HG03095 (cell line): ENCODE results near the gene NSD1.
A peak's percentile ranks its signal among the peaks of the same experiment; 100 is the strongest.
"Not testable (repeated sequence)": the region's sequence is repeated elsewhere in the genome, so short reads cannot be mapped to it uniquely, and the experiment has no call there.

Experiments used
- ATAC-seq: cut with Tn5 transposase; IDR thresholded peaks from one replicate; pipeline ENCODE4 v1.9.1; 2021; ENCODE audit warnings: moderate library complexity; ENCODE audit not compliant: unreplicated experiment

NSD1 gene

DNA sequence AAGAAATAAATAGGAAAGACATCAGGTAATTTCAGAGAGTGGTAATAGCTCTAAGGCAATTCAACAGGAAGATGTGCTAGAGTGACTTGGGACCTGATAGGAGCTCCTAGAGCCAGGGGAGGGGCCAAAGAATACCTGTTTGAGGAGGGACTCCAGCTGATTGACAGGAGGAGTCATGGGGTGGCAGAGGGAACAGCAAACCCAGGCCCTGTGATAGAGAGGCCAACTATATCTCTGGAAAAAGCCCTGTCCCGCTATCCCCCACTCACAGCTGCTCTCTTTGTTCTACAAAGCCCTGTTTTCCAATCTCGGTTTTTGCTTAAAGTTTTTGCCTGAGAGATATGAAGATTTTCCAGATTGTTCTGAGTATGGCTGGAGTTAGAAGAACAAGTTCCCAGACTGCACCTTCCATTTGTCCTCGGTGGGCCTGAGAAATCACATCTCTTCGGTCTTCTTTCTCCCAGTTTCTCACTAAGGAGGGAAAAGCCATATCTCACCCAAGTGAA lies 9.0 kb upstream of the NSD1 start:
- ATAC-seq: no peak

DNA sequence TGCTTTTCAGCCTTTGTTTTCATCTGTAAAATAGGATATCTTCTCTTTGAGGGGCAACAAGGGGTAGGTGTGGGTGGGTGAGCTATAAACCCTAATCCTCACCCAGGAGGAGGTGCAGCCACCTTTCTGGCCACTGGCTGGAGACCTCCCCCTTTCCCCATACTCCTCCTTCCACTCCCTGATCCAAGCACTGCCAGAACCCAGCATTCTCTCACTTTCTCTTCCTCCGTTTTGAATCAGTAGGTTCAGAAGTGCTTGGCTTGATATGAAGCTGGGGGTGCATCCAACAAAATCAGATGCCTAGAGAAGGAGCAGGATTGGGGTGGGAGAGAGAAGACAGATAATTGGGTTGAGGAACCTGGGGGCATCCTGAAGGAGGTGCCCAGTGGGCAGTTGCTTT lies 6.8 kb upstream of the NSD1 start:
- ATAC-seq: no peak

DNA sequence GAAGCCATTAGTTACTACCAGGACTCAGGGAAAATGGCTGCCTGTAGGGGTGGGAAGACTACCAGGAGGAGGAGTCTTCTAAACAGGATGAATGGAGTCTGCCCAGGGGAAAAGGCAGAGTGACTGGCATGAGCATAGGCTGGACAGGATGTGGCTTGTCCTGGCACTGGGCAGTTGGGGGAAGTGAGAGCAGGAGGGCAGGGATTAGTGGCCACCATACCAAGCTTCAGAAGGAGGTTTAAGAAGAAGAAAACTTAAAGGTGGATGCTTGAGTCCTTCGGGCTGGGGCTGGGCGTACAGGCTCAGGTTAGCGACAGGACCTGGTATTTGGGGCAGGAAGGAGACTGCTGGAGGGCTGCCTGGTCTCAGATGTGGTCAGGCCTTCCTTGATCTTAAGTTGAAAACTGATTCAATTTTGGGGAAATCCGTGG lies 5.0 kb upstream of the NSD1 start:
- ATAC-seq: no peak

DNA sequence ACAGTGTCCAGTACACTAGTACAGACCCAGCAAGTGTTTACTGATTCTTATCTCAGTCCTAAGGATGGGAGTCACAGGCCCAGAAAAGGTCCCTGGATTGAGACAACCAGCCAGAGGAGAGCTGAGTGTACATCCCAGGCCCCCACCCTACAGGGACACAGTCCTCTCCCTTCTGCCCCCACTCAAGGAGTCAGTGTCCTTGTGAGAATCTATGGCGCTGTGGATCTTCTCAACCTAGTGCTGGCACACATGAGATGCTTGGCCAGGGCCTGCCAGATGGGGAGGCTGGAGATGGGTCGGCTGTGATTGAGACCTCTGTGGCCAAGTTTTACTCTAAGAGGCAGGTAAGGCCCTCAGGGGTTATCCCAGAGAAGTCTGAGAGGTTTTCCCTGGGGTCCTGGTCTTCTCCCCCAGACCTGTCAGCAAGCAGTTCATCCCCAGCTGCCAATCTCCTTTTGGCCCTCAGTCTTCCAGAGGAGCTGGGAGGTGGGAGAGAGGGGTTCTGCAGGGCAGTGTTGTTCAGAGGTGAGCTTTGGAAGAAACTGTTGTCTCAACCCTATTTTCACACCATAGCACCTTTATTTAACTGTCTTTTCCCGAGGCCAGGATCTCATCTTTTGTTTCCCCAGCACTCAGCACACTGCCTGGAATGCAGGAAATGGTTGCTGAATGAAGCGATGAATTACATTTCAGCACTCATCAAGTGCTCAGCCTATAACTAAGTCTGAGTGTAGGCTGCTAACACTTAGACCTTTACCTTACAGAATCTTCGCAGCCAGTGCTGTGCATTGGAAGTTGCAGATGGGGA lies 3.2 kb upstream of the NSD1 start:
- ATAC-seq: no peak

DNA sequence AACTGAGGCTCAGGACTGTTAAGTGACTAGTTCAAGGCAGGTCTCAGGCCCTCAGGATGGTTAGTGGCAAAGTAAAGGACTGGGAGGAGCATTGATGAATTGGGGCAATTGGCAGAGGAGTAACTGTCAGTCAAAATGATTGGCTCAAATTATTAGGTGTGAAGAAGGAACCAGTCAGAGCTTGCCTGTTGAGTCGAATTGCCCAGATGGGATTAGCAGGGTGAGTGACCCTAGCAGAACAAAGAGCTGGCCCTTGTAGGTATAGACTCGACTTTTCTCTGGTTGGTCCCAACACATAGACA lies 2.6 kb upstream of the NSD1 start:
- no peak for ATAC-seq

DNA sequence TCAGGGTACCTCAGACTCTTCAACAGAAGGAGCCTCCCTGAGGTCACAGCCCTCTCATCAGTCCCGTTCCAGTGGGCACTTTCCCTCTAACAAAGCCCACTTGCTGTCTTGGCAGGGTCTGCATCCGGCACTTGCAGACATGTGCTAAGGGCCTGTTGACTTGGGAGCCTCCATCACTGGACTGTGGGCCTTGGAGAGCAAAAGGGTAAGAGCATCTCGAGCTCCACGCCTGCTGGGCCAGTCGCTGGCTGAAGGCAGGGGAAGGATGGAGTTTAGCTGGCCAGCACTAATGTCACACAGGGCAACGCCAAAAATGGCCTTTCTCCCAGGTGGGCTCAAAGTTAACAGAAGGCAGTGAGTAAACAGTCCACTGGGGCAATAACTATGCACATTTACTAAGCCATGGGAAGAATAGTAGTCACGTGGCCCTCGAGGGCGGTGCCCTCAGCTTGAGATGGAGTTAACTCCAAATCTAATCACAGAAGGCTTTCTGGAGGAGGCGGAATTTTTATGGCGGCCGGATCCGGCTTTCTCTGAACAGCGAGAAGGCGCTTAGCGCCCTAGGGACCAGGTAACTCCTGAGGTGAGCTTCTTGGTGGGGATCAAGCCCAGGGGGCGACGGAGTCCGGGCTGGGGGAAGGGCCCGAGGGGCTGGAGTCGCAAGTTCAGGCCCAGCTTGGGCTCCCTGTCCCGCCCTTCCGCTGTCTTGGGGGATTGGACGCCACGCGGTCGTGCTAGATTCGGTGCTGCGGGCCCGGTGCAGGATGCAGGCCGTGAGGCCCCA lies 2.0 kb upstream of the NSD1 start:
- ATAC-seq: no peak

DNA sequence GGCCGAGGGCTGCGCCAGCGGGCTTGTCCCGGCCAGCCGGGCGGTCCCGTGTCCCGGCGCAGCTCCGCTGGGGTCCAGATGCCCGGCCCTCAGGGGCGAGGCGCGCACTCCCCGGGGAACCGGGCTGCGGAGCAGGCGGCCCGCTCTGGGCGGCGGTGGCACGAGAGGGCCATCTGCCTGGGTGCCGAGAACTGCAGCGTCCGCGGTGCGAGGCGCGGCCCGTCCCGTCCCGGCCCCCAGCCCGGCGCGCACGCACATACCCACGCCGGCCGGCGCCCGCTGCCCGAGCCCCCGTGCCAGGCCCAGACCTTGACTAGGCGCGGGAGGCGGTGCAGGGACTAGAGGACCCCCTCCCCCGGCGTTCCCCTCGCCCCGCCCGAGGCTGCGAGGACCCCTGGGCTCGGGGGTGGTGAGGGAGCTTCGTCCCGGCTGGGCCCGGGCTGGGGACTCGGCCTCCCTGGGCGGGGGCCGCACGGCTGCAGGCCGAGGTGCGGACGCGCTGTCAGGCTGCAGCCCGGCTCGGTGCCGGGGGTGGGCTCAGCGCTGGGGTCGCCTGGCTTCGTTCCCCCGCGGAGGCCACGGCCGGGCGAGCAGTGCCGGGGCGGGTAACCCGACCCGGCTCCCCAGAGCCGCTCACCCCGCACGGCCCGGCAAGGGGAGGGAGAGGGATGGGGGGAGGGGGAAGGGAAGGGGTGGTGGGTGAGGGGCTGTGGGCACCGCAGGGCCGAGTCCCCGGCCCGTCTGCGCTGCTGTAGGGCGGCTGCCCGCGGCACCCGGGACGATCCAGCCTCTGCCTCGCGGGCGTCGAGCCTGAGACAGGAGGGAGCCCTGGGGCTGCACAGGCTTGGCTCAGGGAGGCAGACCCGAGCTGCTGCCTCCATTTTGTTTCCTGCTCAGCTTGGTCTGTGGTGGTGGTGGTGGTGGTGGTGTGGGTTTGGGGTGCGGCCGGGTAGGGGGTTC lies 1.2 kb upstream of the NSD1 start:
- ATAC-seq: peak; percentile 3

DNA sequence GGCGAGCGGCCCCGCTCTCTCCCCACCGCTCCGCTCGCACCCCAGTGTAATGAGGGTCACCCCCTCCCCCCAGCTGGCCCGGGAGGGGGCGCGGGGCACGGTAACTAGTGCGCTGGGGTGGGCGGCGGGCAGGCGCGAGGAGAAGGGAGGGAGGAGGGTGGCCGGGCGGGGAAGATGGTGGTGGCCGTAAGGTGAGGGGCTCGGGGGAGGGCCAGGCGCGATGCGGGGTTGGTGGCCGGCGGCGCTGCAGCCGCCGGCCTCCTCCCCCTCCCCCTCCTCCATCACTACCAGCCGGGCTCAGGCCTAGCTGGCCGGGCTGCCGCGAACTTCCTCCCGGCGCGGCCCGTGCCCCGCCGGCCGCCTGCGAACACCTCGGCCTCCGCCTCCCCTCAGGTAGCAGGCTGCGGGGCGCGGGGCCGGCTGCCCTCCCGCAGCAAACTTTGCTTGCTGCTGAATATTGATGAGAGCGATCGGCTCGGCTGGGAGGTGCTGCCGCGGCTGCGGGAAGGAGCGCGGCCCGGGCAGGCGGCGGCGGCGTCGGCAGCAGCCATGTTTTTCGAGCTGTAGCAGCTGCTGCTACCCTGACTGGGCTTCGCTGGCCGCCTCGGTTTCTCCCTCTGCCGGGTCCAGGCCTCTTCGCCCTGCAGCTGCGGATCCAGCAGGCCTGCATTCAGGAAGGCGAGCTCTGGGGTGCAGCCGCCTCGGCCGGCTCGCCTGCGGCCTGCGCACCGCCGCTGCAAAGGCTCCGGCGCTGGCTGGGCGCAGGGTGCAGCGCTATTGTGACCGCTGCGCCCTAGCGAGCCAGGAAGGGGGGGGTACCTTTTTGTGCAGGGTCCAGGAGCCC lies 502 bp downstream of the NSD1 start:
- peak; percentile 20 for ATAC-seq

DNA sequence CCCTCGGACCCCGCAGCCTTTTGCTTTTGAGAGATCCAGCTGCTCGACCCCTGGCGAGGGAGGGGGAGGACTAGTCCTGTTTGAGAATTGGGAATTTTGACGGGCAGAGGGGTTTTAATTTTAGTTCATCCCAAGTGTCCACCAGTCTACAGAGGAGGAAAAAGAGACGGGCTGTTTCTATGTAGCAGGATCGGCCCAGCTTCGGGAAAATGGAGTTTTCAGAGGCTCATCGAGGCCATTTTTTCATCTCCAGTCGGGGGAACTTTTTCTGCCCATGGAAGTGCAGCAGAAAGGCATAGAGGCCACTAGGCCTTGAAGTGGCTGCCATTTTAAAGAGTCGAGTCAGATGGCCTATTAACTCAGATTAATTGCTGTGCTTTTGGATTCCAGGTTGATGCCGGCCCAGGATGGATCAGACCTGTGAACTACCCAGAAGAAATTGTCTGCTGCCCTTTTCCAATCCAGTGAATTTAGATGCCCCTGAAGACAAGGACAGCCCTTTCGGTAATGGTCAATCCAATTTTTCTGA lies 1.2 kb downstream of the NSD1 start:
- no peak for ATAC-seq

DNA sequence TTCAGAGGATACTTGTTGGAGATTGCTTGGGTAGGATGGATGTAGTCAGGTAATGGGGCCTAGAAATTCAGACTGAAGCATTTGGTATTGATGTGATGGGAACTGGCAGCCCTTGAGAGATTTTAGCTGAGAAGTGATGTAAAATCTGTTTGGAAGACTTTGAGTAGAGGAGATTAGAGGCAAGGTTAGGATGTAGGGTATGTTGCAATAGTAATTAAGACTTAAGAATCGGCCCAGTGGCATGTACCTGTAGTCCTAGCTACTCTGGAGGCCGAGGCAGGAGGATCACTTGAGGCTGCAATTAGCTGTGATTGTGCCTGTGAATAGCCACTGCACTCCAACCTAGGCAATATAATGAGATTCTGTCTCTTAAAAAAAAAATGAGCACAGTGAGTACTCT lies 6.7 kb downstream of the NSD1 start:
- ATAC-seq: no peak

DNA sequence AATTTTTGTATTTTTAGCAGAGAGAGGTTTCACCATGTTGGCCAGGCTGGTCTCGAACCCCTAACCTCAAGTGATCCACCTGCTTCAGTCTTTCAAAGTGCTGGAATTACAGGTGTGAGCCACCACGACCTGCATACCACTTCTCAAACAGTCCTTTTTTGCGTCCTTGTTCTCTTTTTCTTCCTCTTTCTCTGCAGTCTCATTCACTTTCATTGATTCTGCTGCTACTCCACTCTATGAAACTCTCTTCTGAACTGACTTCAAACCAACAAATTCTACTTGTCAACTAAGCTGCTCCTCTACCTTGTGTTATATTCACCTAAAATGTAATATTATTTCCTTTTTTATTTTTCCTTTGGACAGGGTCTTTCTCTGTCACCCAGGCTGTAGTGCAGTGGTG lies 7.9 kb downstream of the NSD1 start:
- no peak for ATAC-seq

DNA sequence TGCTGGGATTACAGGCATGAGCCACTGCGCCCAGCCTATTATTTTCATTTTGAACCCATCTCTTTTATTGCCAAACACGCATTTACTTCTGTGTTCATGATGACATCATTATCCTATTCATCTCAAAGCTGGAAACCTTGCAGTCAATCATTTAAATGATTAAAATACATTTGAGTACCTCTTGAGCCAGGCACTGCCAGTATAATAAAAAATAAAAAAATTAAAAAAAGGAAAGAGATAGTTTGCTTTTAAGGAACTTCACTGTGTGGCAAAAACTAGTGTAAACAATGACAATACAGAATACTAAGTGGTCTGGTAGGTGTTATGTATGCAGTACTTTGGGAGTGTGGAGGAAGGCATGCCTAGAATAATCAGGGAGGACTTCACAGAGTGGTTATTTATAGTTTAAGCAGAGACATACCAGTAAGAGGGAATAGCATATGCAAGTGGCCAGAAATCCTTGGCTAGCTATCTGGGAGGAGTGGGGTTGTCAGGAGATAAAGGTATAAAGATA lies 8.6 kb downstream of the NSD1 start:
- no peak for ATAC-seq

DNA sequence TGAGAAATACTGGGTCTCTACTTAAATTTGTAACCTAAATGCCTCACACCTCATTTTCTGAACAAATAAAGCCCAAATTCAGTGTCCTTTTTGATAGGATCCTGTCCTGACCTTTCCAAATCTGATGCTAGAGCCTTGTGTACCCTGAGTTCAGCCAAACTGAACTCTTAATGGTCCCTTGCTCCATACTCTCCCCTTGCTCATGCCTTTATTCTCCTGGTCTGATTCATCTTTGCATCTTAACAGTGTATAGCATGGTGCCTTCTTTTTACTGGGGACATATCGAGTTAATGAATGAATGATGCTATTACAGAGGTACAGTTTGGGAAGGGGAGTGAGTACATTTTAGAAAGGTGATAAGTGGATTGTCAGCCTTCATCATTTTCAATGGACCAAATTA lies 9.2 kb downstream of the NSD1 start:
- no peak for ATAC-seq

DNA sequence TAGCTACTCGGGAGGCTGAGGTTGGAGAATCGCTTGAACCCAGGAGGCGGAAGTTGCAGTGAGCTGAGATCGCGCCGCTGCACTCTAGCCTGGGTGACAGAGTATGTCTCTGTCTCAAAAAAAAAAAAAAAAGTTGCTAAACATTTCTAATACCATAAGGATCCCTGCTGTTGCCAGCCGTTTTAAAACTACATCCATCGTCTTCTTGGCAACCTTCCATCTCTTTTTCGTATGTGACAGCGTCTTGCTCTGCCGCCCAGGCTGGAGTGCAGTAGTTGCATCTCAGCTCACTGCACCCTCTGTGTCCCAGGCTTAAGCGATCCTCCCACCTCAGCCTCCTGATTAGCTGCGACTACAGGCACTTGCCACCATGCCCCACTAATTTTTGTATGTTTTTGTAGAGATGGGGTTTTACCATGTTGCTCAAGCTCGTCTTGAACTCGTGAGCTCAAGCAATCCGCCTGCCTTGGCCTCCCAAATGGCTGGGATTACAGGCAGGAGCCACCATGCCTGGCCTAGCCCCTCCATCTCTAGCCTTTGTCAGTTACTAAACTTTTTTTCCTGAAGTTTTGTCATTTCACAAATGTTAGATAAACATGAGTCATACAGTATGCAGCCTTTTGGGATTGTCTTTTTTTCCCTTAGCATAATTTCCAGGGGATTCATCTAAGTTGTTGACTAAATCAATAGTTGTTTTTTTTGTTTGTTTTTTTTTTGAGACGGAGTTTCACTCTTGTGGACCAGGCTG lies 13.5 kb downstream of the NSD1 start:
- ATAC-seq: no peak

DNA sequence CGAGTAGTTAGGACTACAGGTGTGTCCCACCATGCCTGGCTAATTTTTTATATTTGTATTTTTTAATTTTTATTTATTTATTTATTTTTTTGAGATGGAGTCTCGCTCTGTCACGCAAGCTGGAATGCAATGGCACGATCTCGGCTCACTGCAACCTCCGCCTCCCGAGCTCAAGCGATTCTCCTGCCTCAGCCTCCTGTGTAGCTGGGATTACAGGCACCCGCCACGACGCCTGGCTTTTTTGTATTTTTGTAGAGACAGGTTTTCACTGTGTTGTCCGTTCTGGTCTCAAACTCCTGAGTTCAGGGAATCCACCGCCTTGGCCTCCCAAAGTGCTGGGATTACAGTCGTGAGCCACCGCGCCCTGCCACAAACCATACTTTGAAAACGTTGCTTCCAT lies 16.5 kb downstream of the NSD1 start:
- ATAC-seq: not testable (repeated sequence)

DNA sequence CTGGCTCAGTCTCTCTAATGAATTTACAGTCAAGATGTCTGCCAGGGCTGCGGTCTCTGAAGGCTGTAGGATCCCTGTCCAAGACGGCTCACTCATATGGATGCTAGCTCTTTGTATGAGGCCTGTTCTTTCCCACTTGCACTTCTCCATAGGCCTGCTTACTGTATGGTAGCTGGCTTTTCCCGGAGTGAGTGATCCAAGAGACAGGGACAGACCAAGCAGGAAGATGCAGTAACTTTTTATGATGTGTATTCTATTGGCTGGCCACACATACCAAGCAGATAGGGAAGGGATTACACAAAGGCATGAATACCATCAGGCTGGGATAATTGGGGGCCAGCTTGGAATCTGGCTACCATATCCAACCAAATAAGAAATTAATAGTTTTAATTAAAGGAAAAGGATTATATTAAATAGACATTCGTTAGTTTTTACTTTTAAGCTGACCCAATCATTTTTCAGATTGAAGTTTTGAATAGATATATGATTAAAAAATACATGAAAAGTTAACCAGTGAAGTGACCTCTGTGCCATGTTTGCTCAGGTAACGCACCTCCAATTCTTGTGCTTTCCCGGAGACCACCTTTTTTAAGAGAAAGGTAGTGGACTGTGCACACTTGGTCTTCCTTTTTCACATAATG lies 20.6 kb downstream of the NSD1 start:
- ATAC-seq: no peak

DNA sequence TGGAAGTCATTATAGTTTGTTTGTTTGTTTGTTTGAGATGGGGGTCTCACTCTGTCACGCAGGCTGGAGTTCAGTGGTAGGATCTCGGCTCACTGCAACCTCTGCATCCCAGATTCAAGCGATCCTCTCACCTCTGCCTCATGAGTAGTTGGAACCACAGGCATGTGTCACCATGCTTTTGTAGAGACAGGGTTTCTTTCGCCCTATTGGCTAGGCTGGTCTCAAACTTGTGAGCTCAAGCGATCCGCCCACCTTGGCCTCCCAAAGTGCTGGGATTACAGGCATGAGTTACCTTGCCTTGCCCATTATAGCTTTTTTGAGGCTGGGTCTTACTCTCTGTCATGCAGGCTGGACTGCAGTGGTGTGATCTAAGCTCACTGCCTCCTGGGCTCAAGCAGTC lies 28.8 kb downstream of the NSD1 start:
- ATAC-seq: no peak

DNA sequence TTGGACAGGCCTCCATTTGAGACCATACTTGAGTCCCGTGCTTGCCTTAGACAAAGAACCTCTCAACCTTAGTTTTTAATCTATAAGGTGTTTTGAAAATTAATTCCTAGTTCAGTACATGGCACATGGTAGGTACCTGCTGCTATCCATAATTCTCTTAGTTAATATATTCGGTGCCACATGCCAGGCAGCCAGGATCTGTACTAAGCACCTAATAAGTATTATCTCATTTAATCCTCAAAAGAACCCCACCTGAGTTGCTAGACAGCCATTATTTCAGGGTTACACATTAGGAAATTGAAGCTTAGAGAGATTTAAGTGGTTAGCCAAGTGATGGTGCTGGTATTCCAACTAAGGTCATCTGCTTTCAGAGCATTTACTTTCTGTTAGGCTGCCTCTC lies 29.9 kb downstream of the NSD1 start:
- no peak for ATAC-seq

DNA sequence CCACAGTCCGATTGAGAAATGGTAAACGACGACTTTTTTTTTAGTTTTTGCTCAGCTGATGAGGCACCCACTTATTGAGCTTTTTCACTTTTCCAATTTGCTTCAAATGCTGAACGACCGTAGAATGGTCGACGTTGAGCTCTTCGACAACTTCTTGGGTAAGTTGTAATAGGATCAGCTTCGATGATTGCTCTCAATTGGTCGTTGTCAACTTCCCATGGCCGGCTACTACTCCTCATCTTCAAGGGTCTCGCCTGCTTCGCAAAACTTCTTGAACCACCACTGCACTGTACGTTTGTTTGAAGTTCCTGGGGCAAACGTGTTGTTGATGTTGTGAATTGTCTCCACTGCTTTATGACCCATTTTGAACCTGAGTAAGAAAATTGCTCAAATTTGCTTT lies 35.7 kb downstream of the NSD1 start:
- ATAC-seq: no peak
